GM10847 (cell line): ENCODE results near the gene CLTCL1.

Experiments used
- POLR2A ChIP-seq: IDR thresholded peaks from 2 replicates; pipeline ENCODE4 v1.6.1; 2011; ENCODE audit not compliant: insufficient read length; ENCODE audit errors: extremely low read depth

Gene CLTCL1

GRCh38 chr22:19168088-19168890 lies 123.2 kb downstream of the CLTCL1 start:
- TF ChIP-seq POLR2A: no peak

- no peak for TF ChIP-seq POLR2A
Observed at GRCh38 chr22:19167106-19167869, 124.2 kb downstream of the CLTCL1 start.

DNA sequence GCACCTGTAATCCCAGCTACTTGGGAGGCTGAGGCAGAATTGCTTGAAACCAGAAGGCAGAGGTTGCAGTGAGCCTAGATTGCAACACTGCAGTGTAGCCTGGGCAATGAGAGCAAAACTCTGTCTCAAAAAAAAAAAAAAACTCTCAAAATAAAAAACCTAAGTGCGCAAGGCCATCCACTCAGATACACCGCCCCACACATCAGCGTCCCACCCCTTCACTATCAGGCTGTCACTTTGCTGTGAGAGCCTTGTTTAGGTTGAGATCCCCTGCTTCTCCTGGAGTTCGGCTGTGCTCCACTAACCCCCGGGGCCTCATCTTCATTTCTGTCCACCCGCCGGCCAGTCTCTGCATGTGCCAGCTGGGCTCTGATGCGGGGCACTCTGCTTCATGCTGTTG lies 125.1 kb downstream of the CLTCL1 start:
- no peak for TF ChIP-seq POLR2A

- no peak for TF ChIP-seq POLR2A
Observed at GRCh38 chr22:19164425-19164824, 127.1 kb downstream of the CLTCL1 start.

DNA sequence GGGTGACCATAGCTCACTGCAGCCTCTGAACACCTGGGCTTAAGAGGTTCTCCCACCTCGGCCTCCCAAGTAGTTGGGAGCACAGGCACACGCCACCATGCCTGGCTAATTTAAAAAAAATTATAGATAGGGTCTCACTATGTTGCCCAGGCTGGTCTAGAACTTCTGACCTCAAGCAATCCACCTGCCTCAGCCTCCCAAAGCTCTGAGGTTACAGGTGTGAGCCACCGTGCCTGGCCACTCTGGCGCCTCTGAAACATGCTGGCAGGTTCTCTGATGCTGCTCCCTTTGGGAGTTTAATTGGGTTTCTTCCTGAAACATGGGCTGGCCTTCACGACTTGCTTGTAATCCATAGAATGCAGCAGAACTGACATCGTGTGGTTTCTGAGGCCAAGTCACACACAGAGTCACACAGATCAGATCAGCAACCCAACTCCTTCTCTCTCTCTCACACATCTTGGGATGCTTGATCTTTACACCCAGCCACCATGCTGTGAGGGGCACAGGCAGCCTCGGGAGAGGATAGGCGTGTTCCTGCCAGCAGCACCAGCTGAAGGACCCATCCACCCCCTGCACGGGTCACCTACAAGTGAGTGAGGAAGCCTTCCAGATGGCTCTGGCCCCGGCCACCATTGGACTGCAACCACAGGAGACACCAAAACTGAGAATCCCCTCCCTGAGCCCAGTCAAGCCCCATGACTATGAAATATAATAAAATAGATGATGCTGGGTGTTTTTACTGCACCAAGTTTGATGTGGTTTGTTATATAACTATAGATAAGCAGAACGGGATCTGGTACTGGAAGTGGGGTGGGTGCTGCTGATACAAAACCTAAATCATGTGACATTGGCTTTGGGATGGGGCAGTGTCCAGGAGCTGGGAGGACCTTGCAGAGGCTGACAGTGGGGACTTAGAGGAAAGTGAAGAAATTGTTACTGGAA lies 138.3 kb downstream of the CLTCL1 start:
- no peak for TF ChIP-seq POLR2A

DNA sequence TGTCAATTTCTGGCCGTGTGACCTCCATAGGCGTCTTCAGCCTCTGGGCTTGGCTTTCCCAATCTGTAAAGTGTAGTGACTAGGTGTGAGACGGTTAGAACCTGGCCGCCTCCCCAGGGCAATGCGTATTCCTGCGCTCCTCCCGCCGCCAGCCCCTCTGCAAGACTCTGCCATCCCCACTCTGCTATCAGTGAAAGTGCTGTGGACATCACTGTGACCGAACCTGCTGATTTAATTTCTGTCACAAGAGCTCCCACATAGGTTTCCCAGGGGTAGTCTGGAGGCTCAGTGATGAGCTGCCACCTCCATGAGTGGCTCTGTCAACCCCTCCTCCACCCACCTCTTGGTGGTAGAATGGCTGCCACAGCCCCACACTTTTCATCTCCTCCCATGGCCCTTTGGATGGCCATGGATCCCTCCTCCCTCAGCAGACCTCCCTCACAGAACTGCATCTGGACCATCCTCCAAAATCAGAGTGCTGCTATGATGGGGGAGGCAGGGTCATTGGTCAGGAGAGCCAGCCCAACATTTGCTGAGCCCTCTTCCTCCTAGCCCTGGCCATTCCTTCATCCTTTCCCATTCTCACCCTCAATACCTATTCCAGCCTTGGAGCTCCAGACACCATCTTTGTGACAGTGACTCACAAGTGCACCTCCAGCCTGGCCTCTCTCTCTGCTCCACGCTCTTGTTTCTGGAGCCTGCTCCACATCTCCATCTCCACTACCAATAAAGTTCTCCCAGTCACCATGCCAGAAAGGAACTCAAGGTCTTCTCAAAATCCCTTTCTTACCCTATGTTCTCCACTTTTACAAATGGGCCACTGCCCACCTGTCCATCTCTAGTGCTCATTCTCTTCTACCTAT lies 140.0 kb downstream of the CLTCL1 start:
- no peak for TF ChIP-seq POLR2A

DNA sequence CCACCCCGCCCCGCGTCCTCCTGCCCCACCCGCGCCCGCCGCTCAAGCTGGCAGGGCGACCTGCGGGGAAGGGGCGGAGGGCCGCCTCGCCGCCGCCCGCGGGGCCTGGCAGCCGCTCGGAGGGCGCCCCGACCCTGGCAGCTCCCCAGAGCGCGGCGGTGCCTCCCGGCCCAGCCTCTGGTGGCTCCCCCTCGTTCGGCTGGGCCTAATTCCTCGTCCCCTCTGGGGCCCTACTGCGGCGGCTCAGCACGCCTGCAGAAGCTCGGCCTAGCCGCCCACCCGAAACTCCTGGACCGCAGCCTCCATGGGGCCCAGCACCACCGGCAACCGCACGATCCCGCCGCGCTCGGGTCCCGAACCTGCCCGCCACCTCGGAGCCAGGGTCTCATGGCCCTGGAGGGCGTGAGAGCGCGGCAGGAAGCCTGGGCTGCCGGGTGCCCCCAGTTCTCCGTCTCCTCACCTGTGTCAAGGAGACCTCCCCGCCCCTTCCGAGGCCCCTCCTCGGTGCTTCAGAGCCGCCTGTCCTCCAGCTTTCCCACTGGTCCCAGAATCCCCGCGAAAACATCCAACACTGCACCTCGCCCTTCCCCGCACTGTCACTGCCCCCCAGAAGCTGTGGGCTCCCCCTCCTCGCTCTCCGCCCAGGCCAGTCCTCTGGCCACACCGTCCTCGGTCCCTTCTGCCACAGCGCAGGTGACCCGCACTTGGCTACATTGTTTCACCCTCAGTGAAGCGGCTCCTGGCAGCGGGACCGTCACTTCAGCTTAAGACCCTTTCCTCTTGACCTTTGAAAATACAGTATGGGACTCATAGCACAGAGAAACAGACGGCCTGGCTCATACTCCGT lies 140.8 kb downstream of the CLTCL1 start:
- TF ChIP-seq POLR2A: no peak

DNA sequence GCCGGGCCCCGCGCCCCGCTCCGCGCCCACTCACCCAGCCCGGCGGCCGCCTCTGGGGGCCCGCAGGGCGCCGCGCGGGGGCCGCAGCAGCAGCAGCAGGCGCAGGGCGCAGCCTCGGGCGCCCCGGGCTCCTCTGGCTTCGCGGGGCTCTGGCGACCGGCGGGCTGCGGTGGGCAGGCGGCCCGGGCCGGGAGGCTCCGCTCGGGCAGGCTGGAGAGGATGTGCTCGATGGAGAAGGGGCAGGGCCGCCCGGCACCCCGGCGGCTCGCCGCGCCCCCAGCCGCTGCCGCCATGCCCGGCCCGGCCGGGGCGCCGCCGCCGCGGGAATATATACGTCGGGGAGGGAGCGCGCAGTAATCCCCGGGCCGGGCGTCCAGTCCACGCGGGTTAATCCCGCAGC lies 141.5 kb downstream of the CLTCL1 start, which contains the start of gene GSC2:
Gene GSC2, minus strand, starts transcription at position 302 of the 400 bp plus-strand sequence. Its CDS starts 9 bp downstream, at position 293.
- TF ChIP-seq POLR2A: no peak

DNA sequence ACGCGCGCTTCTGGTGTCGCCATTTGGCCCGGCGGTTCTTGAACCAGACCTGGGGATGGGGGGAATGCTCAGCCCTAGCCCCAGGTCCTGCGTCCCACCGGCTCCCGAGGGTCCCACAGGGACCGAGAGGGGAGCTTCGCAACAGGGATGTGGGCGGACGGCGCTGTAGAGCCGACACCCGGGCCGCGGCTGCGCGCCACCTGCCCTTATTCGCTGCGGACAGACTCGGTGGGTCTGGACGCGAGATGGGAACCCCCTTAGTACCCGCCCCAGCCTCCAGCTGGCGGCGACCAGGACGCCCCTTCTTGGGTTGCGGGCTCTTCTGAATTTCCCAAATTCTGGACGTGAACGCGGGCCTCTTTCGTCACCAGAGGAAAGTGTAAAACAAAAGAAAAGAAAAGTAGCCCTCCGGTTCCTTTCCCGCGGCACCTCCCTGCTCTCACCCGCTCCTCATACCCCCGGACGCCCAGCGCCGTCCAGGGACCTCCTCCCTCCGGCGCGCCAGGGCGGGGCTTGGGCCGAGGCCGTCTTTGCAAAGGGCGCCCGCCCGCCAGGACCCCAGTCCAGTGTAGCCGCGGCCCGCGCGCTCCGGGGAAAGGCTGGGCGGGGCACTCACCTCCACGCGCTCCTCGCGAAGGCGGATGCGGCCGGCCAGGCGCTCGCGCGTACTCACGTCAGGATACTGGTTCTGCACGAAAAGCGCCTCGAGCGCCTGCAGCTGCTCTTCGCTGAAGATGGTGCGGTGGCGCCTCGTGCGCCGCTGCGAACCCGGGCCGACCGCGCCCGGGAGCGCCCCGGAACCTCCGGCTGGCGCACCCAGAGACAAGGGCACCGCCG lies 142.3 kb downstream of the CLTCL1 start:
- TF ChIP-seq POLR2A: no peak

DNA sequence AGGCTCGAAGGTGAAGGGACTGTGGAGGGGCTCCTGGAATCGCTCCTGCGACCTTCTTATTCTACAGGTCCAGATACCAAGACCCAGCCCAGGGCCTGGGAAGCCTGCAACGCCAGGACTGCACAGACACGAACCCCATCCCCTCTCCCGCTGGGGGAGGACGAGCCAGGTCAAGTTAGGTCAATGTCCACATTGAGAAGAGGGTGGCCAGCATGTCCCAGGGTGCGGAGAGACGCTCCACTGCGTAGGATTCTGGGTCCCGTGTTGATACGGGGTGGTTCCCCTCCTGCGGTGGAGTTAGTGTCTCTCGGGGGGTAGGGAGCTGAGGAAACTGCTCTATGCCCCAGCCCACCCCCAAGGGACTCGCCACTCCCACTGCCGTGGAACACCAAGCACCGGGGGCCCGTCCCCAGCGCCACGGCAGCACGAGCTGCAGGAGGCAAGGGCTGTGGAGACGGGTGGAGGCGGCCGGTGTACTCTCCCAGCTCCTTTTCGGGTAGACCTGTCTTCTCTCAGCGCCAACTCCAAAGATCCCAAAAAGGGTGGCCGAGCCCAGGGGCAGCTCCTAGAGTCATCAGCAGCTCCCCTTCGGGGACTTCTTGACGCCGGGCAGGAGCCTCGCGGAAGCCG lies 143.0 kb downstream of the CLTCL1 start:
- no peak for TF ChIP-seq POLR2A

DNA sequence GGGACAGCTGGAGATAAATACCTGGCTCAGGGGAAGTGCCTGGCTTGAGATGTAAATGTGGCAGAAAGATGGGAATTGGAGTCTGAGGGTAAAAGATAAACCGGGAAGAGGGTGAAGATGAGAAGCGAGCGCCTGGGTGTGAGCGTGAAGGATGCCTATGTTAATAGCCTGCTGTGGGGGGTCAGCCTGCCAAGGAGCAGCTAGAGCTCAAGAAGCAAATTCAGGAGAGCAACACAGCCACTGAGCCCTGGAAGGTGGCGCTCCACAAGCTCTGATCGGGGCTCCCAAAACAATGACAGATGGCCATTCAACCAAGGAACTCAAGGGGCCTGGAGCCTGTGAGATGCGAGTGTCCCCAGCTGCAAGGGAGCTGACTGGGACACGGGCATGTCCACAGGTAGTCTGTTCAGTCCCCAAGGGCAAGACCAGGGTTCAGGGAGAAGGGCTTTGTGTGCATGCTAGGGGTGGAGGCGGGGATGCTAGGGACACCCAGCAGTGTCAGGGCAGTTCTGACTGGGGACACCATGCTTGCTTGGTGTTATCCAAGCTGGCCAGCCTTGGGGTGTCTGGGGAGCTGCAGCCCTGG lies 144.2 kb downstream of the CLTCL1 start:
- TF ChIP-seq POLR2A: no peak
